IMR-90 (cell line): ENCODE measurements around the gene TP53TG5.

ENCODE experiments used
- CTCF ChIP-seq: conservative IDR thresholded peaks from 2 replicates; pipeline ENCODE4 v1.5.1; 2012; ENCODE audit warnings: mild to moderate bottlenecking, low read depth, low read length, improper control_type of control experiment
- MAFK ChIP-seq: IDR thresholded peaks from 2 replicates; pipeline ENCODE4 v1.6.1; 2012; ENCODE audit warnings: low read depth, low read length, improper control_type of control experiment
- POLR2A ChIP-seq: IDR thresholded peaks from 2 replicates; pipeline ENCODE4 v1.6.1; 2012; ENCODE audit warnings: mild to moderate bottlenecking, low read depth, low read length
- RAD21 ChIP-seq: IDR thresholded peaks from 2 replicates; pipeline ENCODE4 v1.6.1; 2012; ENCODE audit warnings: low read length, improper control_type of control experiment
- SMC3 ChIP-seq: fragments of 150-350 bp; IDR thresholded peaks from 2 replicates; pipeline ENCODE4 v1.6.1; 2016; ENCODE audit warnings: low read depth, mild to moderate bottlenecking, antibody characterized with exemption, low read length, moderate library complexity

GRCh38 chr20:45390931-45391330 lies 12.8 kb upstream of the TP53TG5 start:
- TF ChIP-seq MAFK (no peak), CTCF (no peak), POLR2A (no peak), RAD21 (no peak), SMC3 (no peak)
